Dedifferentiated amniotic fluid mesenchymal stem cell (primary cell): ENCODE data around the gene ATXN1.
"Not testable (repeated sequence)": the region's sequence is repeated elsewhere in the genome, so short reads cannot be mapped to it uniquely, and the experiment has no call there.

Experiments used
- DNase-seq: peaks from one replicate; pipeline ENCODE4 v3.0.0-alpha.2; 2016; ENCODE audit errors: extremely low spot score

ATXN1 gene

DNA sequence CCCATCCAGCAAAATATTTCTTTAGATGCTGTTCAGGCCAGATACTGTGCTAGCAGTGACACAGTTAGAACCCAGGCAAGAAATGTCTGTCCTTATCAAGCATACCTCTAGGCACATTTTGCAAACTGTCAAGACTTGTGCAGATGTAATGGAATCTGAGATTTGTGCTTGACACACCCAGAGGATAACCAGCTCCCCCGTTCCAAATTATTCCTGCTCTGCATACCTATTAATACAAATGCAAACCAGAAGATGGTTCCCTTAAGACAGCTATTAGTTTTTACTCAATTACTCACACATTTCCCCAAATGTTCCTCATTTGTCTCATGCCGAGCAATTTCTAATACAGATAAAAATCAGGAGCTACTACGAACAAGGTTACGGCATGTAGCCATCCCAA is 40.4 kb downstream of the ATXN1 start:
- DNase-seq = no peak

DNA sequence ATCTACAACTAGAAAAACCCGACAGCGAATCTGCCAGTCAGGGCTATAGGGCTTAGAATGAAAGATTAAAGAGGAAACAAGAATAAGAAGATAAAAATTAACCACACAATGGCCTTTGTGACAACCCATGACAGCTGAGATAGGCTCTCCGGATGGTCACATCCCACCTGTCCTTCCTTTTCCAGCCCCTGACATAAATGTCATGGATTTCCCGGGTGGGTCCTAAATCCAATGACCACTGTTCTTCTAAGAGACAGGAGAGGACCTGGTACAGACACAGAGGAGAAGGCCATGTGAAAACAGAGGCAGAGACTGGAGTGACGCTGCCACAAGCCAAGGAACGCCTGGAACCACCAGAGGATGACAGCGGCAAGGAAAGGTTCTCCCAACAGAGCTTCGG is 41.8 kb downstream of the ATXN1 start:
- DNase-seq = no peak

DNA sequence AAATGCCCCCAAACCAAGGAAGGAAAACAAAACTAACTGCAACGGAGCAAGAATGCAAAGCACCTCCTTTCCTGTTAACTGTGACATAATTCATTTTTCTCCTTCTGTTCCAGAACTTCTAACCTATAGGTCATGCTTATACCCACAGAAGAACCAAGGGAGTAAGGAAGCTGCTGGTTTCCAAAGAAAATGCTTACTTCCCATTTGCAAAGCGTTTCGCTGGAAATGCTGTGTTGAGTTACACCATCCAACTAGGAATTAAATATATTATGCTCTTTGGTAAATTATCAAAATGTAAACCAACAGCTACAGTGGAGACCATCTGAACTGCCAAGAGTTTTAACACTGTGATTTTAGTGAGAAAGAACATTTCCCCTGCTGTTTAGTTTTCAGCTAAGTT is 42.9 kb downstream of the ATXN1 start:
- no peak for DNase-seq

DNA sequence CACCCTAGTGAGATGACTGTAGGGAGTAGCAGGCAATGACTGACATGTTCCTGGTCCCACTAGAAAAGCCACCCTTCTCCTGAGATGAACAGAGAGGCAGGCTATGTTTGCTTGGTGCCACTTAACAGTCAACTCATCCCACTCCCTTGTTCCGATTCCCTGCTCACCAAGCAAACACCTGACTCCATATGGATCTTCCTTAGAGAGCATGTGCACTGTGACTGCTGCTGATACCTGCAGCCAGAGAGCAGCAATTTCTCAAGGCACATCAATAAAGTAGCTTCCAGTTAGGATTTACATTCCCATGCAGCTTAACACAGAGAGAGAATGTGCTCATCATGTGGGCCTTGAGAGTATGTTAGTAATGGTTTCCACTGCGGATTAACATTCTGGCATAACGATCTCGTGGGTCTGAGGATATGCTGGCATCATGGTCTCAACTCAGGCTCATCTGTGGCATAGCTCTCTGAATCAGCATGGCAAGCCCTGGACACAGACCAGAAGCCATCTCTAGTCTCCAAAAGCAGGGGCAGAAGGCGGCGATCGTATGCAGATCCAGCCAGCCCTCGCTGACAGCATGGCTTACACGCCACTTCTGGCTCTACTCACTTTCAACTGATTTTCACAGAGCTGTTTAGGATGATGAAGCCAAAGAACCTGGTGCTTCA is 43.9 kb downstream of the ATXN1 start:
- no peak for DNase-seq

DNA sequence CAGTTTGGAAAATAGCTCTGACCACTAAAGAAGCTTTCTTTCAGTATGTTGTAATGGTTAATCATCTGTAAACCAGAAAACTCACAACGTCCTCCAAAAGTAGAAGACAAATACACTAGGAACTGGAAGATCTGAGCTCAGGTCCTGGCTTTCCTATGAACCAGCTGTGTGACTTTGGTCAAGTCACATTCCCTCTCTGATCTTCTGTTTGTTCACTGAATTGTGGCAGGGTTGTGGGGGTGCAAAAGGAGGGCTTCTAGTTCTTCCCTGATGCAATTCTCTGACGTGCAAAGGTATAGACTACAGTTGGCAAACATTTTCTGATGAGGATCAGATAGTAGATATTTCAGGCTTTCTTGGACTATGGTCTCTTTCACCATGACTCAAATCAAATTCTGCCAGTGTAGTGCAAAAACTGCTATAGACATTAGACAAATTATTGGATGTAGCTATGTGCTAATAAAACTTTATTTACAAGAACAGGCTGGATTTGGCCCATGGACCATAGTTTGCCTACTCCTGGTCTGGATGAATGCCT is 44.9 kb downstream of the ATXN1 start:
- DNase-seq = no peak

DNA sequence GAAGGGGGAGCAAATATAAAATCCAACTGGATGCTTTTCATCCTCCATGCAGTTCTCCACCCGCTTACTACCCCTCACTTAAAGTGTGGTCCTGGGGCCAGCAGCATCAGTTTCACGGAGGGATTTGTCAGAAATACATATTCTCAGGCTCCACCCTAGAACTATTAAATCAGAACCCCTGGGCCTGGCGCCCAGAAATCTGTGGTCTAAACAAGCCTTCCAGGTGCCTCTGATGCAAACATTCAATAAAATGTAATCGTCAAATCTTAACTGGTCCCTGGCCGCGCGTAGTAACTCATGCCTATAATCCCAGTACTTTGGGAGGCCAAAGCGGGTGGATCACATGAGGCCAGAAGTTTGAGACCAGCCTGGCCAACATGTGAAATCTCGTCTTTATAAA is 47.7 kb downstream of the ATXN1 start:
- no peak for DNase-seq

DNA sequence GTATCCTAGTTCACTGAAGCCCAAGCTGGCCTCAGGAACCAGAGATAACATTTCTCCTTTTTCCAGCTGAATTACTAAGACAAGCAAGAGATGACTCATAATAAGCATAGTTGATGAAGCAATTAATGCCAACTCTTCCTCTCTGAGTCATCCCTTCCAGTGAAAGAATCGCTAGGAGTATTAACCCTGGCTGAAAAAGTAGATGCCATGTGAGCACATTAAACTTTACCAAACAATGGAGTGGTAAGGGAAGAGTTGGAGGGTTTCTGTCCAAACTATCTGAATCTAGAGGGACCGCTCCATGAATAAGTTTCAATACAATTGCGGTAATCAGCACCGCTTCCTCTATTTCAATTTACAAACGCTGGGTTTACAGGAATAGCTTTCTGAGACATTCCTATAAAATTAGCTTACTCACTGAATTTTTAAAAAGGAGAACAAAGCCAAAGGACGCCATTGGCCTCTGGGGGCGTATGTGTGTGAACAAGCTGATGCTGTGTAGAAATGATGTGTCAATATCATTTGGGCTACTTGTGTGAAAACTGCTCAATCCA is 48.3 kb downstream of the ATXN1 start:
- DNase-seq = peak; percentile 93

DNA sequence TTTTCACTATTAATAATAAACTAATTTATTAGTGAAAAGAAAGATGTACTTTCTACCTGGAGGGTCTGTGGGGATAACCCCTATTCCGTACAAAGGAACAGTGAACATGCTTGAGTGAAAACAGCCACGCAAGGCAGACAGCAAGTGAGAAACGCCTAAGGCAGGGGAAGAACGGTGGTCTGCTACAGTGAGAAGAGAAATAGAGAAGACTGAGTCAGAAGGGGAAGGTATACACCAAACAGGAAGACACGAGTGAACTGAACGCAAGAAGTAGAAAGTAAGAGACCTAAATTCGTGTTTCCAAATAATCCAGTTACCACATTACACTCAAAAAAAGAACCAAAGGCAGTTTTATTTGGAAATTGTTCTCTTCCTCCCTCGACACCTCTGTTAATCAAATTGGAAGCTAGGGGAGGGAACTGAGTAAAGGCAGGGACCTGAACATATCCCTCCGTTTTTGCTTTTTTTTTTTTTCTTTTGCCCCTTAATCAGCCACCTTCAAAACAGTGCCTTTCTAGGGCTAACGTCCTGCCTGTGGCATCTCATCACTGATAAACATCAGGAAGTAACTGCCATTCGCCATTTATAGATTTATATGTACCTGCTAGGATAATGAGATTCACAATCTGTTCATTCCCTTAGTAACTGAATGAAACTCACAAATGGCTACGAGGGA is 48.9 kb downstream of the ATXN1 start:
- DNase-seq = no peak

DNA sequence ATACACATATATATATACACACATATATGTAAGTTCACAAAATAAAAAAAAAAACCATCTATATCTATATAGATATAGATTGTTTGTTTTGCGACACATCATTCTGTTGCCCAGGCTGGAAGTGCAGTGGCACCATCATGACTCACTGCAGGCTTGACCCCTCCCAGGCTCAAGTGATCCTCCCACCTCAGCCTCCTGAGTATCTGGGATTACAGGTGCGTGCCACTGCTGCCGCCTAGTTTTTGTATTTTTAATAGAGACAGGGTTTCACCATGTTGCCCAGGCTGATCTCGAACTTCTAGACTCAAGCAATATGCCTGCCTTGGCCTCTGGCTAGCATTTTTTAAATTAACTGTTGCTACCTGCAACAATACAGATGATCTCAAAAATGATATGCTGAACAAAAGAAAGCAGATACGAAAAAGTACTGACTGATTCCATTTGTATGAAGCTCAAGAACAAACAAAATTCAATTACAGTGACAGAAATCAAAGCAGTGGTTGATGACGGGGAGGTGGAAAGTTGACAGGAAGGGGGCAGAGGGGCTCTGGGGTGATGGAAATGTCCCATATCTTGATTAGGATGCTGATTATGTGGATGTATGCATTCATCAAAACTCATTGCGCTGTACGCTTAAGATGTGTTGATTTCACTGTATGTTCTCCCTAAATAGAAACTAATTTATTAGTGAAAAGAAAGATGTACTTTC is 49.6 kb downstream of the ATXN1 start:
- no peak for DNase-seq

DNA sequence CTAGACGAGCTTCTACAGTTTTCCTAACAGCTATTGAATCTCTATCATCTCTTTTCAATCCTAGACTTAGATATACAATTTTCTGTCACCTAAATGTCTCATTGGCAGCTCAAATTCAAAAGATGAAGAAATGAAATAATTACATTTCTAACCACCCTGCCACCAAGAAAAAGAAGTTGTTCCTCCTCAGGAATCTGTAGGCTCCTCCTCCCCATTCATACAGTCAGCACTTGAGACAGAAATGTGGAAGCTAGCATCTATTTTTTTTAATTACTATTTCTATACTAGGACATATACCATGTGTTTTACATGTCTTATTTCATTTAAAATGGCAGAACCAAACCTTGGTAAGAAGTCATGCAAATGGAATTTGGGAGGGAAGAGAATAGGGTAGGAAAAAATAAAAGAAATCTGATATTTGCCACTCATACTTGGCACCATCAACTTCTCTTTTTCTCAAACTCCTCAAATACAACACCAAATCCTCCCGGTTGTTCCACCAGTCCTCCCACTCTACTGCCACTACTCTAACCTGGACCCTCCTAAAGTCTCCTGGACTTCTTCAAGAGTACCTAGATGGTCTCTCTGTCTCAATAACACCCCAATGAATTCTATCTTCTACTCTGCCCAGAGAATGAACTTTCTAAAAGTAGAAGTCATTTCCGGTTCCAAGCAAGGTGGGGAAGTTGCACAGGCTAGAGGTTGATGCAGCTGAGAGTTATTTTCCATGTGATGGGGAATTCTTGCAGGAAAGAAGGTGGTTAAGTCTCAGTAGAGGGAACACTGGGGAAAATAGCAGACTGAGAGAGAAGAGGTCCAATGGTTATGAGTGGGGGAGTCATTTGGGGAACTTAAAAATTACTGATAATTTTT is 54.1 kb downstream of the ATXN1 start:
- no peak for DNase-seq

DNA sequence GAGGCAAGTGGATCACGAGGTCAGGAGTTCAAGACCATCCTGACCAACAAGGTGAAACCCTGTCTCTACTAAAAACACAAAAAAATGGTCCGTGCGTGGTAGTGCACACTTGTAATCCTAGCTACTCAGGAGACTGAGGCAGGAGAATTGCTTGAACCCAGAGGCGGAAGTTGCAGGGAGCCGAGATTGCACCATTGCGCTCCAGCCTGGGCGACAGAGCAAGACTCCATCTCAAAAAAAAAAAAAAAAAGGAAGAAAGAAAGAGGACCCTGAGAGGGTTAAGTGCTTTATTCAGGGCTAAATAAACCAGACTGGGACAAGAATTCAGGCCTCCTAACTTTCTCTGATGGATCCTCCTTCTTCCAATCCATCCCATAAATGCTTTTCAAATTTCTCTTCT is 54.8 kb downstream of the ATXN1 start:
- DNase-seq = not testable (repeated sequence)

DNA sequence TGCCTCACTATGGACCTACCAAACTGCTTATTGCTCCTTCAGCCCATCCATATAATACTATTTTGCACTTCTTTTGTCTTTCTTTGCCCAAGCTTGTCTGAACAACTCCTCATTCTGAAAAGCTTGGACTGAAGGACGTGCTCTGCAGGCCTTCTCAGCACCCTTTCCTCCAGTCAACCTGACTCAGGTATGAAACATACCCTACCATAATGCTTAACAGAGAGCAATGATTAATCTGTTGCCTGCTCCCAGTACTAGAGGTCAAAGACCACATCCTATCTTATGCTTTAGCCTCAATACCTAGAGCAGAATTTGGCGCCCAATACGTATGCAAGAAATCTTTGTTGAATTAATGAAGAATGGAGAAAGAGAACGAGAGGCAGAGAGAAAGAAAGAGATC is 55.2 kb downstream of the ATXN1 start:
- DNase-seq = no peak

DNA sequence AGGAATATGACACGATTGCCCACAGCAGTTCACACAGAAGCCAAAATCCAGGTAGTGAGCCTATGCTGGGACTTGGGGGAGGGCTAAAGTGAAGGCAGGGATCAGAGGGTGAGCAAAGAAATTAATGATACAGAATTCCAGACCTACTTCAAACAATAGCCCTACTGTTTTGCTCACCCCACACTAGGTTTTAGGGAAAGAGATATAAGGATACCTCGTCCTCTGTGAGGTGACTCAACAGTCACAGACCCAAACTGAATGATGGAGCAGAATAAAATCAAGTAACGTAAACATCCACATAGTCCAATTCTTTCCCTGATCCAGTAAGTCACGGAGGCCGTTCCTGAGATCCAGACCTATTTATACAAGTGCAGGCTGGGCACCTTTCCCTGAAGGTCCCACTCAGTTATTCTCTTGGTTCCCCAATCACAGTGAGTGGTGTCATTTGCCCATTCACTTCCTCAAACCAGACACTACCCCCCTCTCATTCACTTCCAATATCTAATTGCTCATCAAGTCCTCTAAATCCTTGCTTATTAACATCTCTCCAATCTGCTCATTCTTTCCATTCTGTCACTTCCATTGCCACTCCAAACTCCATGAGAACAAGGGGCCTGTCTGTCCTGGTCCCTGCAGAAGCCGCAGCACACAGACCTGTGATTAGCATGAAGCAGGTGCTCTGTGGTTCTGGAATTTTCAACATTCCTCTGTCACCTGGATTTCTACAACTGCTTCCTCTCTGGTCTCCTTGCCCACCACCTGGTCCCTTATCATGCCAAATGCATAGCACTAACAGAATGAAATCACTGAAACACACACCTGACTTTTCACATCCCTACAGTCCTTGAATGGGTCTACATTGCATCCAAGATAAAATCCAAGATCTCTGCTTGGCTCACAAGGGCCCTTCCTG is 55.9 kb downstream of the ATXN1 start:
- no peak for DNase-seq

DNA sequence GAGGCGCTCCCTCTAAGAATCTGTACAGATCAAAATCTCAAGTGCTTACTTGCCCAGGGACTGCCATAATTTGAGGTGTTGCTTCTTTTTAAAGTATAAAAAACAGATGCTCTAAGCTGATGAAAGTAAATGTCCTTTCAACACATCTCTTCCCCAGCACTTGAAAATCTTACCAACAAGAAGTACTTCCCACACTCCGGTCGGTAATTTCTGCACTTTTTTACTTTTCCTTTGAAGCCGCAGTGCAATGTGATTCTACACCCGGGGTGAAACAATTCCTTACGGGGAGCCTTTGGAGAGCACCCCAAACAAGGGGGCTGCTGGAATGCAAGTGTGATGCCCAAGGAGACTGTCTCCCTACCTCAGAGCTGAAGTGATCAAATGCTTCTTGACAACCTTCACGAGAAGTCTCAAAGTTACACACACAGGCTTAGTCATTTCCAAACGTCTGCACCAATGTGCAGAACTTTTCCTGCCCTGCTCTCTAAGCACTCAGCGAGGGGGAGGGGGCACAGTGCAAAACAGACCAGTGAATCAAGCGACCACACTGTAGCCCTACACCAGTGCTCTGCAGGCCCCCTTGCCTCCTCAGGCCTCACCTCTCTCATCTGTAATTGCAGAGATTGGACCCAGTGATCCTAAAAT is 56.7 kb downstream of the ATXN1 start:
- DNase-seq = no peak

DNA sequence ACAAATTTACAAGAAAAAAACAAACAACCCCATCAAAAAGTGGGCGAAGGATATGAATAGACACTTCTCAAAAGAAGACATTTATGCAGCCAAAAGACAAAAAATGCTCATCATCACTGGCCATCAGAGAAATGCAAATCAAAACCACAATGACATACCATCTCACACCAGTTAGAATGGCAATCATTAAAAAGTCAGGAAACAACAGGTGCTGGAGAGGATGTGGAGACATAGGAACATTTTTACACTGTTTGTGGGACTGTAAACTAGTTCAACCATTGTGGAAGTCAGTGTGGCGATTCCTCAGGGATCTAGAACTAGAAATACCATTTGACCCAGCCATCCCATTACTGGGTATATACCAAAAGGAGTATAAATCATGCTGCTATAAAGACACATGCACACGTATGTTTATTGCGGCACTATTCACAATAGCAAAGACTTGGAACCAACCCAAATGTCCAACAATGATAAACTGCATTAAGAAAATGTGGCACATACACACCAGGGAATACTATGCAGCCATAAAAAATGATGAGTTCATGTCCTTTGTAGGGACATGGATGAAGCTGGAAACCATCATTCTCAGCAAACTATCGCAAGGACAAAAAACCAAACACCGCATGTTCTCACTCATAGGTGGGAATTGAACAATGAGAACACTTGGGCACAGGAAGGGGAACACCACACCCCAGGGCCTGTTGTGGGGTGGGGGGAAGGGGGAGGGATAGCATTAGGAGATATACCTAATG is 58.5 kb downstream of the ATXN1 start:
- DNase-seq = not testable (repeated sequence)

DNA sequence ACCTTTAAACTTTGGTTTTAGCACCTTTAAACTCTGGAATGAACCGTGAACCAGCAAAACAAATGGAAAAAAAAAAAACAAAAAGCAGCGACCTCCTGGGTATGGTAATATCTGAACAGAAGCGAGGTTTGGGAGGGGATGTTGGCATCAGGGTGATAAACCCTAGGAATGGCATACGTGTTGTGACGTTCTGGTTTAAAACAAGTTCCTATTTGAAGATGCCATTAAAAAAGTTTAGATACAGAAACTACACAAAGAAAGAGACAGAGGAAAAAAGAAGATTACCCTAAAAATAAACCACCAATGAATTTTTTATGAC is 60.4 kb downstream of the ATXN1 start:
- no peak for DNase-seq

DNA sequence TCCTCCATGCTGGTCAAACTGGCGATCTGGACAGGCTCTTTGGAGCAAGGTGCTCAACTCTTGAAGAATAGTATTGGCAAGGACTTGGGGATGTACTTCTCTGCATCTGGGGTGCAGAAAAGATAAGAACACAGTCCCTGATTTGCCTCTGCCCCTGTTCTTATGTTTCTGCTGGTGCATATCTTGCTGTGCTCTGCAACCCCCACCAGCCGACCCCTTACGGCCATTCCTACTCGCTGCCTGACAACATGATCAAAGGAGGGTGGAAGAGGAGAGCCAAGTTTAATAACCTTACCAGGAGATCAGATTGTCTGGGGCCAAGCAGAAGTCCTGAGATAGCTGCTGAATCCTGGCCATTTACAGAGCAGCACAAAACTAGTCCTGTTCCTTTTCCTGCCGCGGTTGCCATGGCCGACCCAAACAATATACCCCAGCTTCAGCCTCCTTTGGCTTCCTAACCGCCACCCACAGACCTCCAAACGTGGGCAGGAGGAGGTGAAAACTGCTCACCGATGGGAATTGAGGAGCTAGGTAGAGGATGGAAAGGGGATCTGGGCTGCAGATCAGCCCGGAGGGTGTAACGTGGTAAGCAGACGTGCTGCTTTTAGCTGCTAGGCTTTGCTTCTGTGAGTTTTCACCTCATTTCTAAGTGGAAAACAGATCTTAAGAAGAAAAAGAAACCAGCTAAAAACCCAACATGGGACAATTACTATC is 60.9 kb downstream of the ATXN1 start:
- no peak for DNase-seq

DNA sequence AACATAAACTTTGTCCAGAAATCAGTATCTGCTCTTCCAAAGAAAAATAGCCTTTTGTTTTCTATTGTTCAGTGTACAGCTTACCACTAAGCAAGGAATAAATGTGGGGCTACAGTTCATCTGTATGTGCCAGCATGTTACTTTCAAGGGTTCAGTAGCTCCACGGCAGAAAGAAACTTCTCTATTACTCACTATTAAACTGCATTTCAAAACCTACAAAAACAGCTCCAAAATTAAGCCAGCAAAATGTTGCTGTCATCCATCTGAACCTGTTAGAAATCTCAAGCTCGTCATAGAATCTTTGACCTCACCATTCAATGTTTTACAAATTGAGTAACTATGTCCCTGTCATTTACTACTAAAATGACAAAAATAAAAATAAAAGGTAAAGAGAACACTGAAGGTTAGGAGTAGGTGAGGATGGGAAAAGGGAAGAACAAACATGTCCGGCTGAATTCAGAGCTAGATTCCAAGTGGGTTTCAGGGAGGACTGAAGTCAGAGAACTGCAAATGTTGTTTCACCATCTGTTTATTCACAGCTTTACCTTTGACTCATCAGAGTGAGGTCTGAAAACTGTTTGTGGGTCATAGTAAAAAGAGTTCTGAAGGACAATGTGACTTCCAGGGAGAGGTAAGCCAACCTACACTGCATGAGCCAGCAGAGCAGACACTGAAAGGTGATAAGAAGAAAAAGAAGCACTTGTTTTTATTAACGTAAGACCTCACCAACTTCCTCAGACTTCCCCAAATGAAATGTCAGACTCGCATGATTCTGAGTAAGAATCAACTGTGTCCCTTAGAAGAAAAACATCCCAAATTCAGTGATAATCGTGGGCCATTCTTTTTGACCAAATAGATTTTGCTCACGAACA is 62.0 kb downstream of the ATXN1 start:
- DNase-seq = no peak
